ENCODE measurements around the gene ADH1C.
"Not testable (repeated sequence)": the region's sequence is repeated elsewhere in the genome, so short reads cannot be mapped to it uniquely, and the experiment has no call there.

GRCh38 chr4:99372464-99372863 lies 19.9 kb upstream of the ADH1C start:
- TF ChIP-seq POLR2A, CTCF (IDR thresholded peaks at IDR 0.05): not testable (repeated sequence)
